HL-60 (cell line): Measurements from ENCODE around the gene LMOD1.

Experiments
- CTCF ChIP-seq: IDR thresholded peaks from one replicate; pipeline ENCODE4 v1.5.1; 2011; ENCODE audit warnings: low read length, control low read depth, inconsistent platforms; ENCODE audit not compliant: insufficient read depth
- GABPA ChIP-seq: IDR thresholded peaks from 2 replicates; pipeline ENCODE4 v1.6.1; 2012; ENCODE audit warnings: low read depth
- POLR2AphosphoS5 ChIP-seq: IDR thresholded peaks from 2 replicates; pipeline ENCODE4 v1.6.1; 2012; ENCODE audit warnings: low read depth
- REST ChIP-seq: IDR thresholded peaks from 2 replicates; pipeline ENCODE4 v1.6.1; 2012; ENCODE audit warnings: low read depth; ENCODE audit not compliant: insufficient replicate concordance
- SPI1 ChIP-seq: IDR thresholded peaks from 2 replicates; pipeline ENCODE4 v1.6.1; 2012; ENCODE audit warnings: low read depth, mild to moderate bottlenecking, borderline replicate concordance

- TF ChIP-seq REST (no peak), CTCF (no peak), POLR2AphosphoS5 (no peak), SPI1 (no peak), GABPA (no peak)
These were observed 17.9 kb upstream of the LMOD1 start for GRCh38 chr1:201964261-201964660.
